AG10803 (cell line): ENCODE results near the gene ELAVL3.

ENCODE experiments used
- DNase-seq: peaks from one replicate; pipeline ENCODE4 v3.0.0; 2010; ENCODE audit warnings: low read depth
- H3K4me3 ChIP-seq: 2 replicates; pipeline ENCODE4 v1.5.1; 2011; ENCODE audit warnings: mild to moderate bottlenecking, low read length, control low read depth
- CTCF ChIP-seq: conservative IDR thresholded peaks from 2 replicates; pipeline ENCODE4 v1.5.1; 2011; ENCODE audit warnings: mild to moderate bottlenecking, low read length, control low read depth, inconsistent platforms

The ELAVL3 gene

GRCh38 chr19:11426656-11427055, 54.2 kb downstream of the ELAVL3 start:
- DNase-seq, result no peak
- H3K4me3 ChIP-seq, result no peak overlapping the region
- no peak for TF ChIP-seq CTCF

- no peak overlapping the region for H3K4me3 ChIP-seq
- no peak for TF ChIP-seq CTCF
- no peak for DNase-seq
Measured at GRCh38 chr19:11425719-11426457, 55.0 kb downstream of the ELAVL3 start.

- no peak for DNase-seq
- no peak overlapping the region for H3K4me3 ChIP-seq
- TF ChIP-seq CTCF, result no peak
Measured at GRCh38 chr19:11423791-11424181, 57.1 kb downstream of the ELAVL3 start.

GRCh38 chr19:11423164-11423790, 57.6 kb downstream of the ELAVL3 start:
- no peak for TF ChIP-seq CTCF
- no peak overlapping the region for H3K4me3 ChIP-seq
- DNase-seq, result no peak

- peak overlapping the region; percentile 26; the same call in 1 of the 2 replicates for H3K4me3 ChIP-seq
- peak; percentile 37 for DNase-seq
Measured at GRCh38 chr19:11422163-11423065, 58.4 kb downstream of the ELAVL3 start.

GRCh38 chr19:11421371-11422098, 59.3 kb downstream of the ELAVL3 start:
- TF ChIP-seq CTCF, result no peak
- no peak overlapping the region for H3K4me3 ChIP-seq
- DNase-seq, result no peak

More at GRCh38 chr19:11422163-11423065, 58.4 kb downstream of the ELAVL3 start:
- TF ChIP-seq CTCF, result no peak
